Measurements from ENCODE around the gene STAT4.

The STAT4 gene

GRCh38 chr2:191078165-191078867, 72.5 kb downstream of the STAT4 start:
- DNase-seq = no peak

DNA sequence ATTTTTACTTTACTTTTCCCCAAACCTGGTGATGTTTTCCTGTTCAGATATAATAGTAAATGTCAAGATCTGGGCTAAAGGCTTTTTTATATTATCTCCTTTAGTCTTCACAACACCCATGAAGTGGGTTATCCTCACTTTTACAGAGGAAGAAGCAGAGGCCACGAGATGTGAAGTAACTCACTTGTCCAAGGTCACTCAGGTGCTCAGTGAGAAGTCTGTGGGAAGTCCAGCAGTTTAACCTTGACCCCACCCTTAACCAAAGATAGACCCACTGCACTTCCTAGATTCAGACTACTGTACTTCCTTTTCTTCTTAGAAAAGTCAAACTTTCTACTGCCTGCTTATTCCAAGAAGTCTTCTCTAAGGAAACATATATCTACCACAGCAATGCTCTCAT, 80.5 kb downstream of the STAT4 start:
- no peak for DNase-seq

GRCh38 chr2:191069606-191070005, 81.2 kb downstream of the STAT4 start:
- no peak for DNase-seq

GRCh38 chr2:191066919-191067233, 83.9 kb downstream of the STAT4 start:
- no peak for DNase-seq

DNA sequence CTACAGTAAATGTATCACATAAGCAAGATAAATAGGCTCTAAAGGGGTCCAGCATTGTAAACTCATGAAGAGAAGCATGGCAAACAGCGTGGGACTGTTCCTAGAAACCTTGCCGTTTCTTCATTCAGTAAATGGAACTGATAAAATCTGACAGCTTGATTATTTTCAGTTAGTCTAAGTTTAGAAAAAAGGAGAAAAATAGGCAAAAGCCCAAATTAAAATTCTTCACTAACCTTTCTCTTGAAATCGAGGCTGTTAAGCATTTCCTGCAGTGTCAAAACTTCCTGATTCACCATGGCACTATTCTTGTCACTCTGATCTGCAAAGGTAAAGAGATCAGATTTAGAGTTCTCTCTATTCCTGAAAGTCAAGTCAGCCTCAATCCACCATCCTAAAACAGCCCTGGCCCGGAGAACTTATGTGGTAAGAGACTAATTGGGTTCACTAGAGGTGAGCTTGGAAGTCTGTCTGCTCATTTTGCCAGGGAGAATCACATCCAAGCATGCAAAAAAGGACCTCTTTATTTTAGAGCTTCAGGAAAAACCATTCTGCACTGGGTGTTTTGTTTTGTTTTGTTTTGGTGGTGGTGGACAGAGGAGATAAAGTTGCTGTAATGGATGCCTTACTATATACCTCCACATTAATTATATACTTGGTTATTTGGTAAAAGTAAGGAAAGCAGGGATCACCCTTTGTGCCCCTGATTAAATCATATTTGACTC, 84.4 kb downstream of the STAT4 start:
- DNase-seq = no peak

DNA sequence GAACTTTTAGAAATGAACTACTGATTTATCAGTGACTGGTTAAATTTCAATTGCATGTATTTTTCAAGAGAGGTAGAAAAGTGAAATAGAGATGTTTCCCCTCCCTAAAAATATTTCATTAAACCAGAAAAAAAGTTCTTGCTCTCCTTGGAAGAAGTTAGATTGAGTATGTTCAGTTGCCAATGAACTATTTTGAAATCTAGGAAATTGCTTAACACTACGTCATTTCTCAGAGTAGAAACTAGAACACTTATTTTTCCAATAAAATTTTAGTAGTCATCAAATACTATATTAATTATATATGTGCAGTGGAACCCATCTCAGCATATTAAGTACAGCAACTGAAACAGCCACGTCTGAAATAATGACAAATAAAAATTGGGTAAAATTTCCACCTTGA, 85.0 kb downstream of the STAT4 start:
- no peak for DNase-seq

DNA sequence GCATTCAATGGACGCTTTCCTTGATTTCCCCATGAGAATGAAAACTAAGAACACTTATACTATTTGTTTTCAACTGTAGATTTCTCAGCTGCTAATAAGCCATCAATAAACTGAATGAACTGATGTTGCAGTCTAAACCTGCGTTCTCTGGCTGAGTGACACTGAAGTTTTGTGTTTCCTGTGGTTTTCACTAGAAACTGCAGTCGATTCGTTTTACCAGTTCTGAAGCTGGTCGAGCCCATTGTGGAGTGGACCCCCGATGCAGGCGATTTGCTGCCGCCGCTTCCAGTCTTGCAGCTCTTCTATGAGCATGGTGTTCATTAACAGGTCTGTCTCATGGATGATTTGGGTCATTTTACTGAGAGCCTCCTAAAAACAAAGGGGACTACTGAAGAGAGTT, 86.2 kb downstream of the STAT4 start:
- peak; percentile 27 for DNase-seq

- DNase-seq = no peak
These were observed 87.2 kb downstream of the STAT4 start for GRCh38 chr2:191063584-191063983.

DNA sequence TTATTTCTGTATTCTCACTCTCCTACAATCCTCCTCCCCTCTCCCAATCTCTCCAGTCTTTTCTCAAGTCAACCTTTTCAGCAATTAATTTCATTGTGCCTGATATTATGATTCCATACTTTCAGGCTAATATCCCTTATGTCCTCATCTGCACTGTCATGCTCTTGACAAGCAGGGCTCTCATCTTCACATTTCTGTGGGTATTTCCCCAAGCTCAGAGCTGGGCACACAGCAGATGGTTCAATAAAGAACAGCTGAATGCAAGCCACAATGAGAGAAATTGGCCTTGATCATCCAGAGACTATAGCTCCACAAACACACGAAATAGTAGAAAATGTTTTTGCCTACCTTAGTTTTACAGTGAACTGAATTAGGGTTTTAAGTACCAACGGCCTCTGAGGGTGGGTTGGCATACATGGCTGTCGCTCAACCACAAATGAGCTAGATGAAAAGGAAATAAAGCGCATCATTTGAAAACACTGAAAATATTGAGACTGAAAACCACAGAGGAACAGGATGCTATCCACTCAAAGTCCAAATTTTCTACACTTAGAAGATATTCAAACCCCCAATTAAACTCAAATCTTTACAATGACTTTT, 89.3 kb downstream of the STAT4 start:
- no peak for DNase-seq

- DNase-seq = no peak
These were observed 91.5 kb downstream of the STAT4 start for GRCh38 chr2:191059308-191059707.

- DNase-seq = no peak
These were observed 94.6 kb downstream of the STAT4 start for GRCh38 chr2:191056228-191056627.

GRCh38 chr2:191053256-191053655, 97.5 kb downstream of the STAT4 start:
- no peak for DNase-seq

DNA sequence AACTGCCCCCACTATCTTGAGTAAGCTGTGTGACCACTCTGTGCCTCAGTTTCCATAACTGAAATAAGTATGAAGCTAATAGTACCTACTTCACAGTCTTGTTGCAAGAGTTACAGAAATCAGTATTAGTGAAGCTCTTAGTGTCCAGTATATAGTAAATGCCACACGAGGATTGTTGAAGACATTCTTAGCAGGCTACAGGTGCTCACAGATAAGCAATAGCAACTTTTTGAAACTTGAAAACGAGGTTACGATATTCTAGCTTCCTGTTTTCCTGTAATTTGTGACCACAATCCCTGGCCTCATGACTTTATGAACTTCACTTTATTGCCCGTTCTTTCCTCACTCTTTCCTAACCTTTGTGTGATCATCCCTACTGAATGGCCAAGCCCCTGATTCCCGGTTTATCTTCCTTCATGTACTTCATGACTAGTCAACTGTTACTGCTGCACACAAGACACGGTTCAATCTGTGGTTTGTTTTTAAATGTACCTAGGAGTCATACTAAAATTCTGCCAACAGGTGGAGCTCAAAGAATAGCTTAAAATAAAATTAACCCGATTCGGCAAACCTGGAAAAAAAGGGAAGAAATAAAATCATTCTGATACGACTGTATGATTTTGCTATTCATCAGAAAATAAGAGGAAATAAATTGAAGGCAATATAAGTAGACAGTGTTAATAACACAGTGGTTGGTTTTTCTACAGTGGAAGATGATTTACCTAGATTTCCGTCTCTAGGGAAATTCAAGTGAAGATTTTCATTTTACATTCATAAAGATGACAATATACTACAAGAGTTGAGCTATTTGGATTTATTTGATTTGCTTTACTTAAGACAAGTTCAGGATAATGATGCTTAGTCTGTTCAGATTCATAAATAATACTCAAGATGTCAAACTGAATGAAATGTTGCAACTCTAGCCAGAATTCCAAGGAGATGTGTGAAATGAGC, 98.7 kb downstream of the STAT4 start:
- DNase-seq = no peak

DNA sequence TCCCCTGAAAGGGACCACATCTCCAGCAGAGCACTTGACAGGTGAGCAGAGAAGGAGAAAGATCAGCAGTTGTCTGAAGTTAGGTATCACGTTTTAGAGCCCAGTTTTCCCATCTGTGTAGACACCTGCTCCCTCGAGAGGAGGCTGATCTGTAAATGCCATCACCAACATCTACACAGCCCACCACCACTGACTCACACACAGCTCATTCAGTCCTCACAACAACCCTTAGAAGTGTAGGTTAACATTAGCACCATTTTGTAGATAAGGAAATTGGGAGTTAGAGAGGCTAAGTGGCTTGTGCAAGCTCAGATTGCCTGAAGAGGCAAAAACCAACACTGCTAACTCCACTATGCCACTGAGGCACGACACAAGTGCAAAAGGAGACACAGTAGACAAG, 99.6 kb downstream of the STAT4 start:
- no peak for DNase-seq

DNA sequence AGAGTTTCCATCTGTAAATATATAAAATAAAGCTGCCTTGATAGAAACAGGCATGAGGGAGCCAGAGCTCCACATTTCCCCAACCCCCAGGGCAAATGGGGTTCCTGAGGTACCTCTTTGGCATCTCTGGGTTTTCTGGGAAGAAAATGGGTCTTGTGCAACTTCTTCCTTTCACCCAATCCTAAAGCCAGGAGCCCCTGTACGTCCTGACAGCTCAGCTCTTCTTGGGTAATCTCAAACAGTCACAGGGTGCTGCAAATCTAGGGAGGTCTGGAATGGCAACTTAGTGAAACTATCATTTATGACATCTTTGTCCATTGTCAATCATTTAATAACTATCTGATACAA, 100.2 kb downstream of the STAT4 start:
- DNase-seq = no peak

GRCh38 chr2:191049728-191050639, 100.8 kb downstream of the STAT4 start:
- DNase-seq = no peak

DNA sequence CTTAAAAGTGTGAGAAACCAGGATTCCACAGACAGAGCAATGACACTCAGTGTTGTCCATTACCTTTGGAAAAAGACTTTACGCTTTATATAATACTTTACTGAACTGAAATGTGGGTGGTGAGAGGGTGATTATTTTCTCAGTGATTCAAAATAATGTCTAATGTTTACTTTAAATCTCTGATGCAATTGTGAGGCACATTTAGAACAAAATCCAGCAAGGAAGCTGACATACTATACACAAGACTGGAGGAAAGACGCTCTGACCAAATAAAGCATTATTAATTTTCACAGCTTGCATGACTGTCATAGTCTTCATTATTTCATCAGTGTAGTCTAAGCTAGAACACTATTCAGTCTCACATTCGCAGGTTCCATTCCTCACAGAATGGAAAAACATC, 102.7 kb downstream of the STAT4 start:
- no peak for DNase-seq

GRCh38 chr2:191045141-191045540, 105.7 kb downstream of the STAT4 start:
- no peak for DNase-seq

DNA sequence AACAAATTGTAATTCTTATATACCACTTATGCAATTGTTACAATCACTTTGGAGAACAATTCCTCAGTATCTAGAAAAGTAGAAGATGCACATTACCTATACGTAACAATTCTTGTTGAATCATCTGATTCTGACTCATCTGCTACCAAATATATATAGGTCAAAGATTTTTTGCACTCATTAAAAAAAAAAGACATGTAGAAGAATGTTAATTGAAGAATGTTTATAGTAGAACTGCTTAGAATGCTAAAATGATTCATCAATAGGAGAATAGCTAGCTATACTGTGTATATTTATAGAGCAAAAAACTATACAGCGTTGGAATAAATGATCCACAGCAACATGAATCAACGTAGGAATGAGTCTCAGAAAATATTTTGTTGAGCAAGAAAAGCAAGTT, 107.4 kb downstream of the STAT4 start:
- no peak for DNase-seq

DNA sequence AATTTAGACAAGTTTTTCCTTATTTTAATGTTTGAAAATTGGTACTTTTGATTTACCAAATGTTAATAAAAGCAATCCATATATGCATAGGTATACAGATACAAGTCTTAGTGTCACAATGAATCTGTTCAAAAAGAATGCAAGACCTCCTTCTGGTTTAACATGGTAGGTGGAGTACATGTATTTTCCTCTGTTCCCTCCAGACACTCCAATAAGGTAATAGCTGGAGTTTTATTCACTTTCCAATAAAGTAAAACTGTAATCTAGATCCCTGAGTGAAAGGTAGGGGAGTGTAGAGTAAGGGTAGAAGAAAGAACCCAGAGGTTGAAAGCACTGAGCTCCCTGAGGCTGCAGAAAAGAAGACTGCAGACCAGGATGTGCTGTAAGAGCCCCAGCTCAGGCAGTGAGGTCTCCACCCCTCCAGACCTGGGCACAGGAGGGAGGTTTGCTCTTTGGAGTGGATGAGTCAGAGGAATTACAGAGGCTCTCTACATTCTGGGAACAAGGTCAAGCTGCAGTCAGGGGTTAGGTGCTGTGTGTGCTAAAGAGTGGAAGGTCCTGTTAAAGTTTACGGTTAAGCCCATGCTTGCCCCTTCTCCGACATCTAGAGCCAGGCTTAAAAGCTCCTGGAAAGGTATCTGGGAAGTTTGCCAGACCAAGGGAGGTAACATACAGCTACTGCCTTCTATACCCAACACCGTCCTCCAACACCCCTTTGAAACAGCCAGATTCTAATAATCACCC, 109.2 kb downstream of the STAT4 start:
- no peak for DNase-seq

DNA sequence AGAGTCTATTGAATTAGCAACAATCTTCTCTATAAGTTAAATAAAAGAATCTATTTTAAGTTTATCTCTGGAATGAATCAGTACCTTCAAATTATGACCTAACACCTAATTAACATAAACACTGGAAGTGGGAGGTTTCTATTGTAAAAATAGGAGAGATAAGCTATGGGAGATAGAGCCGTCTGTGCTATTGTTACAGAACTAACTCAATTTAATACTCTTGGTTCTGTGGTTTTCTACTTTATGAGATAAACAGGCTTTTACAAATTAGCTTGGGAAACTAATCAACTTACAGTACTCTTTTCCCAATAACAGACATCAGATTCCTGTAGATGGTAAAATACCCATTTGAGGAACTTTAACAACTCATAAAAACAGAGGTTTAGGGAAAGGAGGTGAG, 111.2 kb downstream of the STAT4 start:
- no peak for DNase-seq

DNA sequence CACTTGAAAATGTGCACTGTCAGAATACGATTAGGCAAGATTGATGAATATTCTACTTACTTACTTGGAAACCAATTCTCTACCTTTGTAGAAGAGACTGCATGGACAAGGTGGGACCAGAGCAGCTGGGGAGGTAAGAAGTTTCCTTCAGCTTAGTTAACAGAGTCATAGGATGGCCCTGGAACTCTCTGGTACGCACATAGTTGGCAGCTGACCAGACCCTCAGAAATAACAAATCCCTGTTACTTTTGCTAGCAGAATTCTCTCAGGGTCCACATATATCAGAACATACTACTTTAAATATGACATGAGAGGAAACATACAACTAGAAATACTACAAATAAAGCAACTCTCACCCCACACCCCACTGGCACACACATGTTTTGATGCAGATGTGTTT, 112.1 kb downstream of the STAT4 start:
- no peak for DNase-seq
